HG02678 (cell line): ENCODE data around the gene WWC2.

Source experiments
- ATAC-seq: cut with Tn5 transposase; IDR thresholded peaks from one replicate; pipeline ENCODE4 v1.9.1; 2021; ENCODE audit warnings: mild to moderate bottlenecking, moderate library complexity; ENCODE audit not compliant: unreplicated experiment

WWC2 gene

DNA sequence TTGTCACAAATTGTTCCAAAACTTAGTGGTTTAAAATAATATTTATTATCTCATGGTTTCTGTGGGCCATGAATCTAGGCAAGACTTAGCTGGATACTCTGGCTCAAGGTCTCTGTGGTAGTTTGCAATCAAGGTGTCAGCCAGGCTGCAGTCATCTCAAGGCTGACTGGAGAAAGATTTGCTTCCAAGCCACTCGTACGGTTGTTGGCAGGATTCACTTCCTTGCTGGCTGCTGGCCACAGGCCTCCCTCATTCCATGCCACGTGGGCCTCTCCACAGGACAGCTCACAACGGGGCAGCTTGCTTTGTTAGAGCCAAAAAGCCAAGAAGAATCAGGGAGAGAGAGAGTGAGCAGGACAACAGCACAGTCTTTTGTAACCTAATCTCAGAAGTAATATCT is 101.4 kb downstream of the WWC2 start:
- ATAC-seq: no peak

DNA sequence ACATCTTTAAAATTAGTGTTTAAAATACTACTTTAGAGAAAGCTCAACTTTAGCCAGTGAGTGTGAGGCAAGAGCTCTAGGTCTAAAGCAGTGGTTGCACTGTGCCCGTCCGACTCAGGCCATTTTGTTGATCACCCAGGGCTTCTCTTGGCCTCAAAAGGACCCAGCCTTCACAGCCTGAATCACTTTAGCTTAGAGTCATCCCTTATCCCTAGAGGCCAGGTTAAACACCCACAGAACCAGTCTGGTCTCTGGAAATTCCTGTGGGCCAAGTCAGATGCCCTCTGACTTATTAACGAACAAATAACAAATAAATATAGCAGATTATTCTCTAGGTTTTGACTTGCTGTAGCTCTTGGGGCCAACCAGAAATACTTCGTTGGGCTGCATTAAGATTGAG is 102.3 kb downstream of the WWC2 start:
- no peak for ATAC-seq

DNA sequence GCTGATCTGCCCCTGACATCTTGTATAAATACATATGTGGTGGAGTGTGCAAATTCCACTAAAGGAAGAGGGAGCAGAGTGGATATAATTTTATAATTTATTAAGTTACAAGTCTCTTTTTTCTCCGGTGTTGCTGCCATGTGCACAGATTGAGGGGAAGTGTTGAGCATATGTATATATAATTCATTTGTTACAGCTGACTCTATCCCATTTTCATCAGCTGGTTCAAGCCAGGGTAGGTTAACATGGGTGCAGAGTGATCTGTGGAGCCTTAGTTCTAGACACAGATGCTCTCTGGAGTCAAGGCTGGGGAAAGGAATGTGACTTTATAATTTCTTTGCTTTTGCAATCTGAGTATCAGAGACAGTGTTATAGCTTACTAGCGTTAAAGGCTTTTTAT is 103.5 kb downstream of the WWC2 start:
- no peak for ATAC-seq

DNA sequence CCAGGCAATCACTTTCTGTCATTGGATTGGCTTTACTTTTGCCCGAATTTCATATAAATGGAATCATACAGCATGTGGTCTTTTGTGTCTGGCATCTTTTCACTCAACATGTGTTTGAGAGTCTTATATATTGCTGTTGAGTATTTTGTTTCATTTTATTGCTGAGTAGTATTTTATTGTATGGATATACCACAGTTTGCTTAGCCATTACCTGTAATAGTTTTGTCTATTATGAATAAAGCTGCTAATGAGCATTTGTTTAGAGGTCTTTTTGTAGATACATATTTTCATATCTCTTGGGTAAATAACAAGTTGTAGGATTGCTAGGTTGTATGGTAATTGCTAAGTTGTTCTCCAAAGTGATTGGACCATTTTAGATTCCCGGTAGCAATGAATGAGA is 105.7 kb downstream of the WWC2 start:
- no peak for ATAC-seq

DNA sequence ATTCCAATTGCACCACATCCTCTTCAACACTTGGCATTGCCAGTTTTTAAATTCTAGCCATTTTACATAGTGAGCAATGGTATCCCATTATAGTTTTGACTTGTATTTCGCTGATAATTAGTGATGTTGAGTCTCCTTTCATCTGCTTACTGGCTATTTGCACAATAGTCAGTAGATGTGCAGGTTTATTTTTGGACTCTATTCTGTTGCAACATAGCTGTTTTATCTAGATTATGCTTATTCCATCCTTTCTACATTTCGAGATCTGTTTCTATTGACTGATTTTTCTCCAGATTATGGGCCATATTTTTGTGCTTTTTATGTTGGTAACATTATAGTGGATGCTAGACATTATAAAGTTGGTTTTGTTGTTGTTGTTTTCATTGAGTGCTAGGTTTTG is 106.1 kb downstream of the WWC2 start:
- no peak for ATAC-seq

DNA sequence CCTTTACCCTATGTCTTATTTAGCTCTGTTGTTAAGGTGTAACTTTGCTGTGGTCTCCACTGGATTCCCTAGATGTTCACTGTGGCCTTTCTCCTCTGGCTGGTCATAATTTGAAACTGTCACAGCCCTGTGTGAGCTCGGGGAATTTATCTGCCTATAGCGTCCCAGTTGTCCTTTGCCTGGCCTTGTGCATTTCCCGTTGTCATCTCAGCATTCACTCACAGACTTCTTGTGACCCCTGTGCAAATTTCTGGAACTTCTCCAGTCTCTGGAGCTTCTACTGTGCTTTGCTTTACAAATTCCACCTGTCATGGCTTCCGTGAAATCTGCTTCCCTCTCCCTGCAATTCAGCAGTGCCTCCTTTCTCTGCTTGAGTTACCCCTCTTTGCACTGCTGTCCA is 106.7 kb downstream of the WWC2 start:
- no peak for ATAC-seq

DNA sequence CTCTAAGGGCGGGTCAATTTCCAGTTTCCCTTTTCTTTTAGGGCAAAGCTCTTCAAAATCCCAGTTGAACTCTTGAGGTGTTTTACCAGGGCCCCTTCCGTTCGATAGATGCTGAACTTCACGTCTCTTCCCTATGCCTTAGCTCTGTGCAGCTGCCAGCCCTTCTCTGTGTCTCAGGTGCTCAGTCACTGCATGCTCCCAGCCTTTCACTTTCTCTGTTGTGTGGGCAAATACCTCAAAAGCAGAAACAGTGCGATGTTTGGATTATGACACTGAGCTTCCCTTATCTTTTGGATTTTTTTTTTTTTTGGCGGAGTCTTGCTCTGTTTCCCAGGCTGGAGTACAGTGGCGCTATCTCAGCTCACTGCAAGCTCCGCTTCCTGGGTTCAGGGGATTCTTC is 112.5 kb downstream of the WWC2 start:
- ATAC-seq: no peak

DNA sequence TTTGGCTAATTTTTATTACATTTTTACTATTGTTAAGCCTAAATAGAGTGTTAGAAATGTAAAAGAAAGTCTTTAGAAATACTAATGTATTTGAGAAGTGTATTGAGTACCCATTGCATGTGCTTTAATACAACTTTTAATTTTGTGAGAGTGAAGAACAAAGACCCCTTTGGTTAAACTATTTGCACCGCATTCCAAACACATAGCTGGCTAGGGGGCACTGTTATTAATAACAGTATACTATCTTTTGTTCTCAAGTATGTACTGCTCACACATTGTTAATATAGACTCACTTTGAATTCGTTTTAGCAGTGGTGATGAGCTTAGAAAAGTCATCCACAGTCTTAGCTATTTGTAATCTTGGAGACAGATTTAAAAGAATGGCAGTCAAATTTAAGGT is 114.9 kb downstream of the WWC2 start:
- ATAC-seq: no peak

DNA sequence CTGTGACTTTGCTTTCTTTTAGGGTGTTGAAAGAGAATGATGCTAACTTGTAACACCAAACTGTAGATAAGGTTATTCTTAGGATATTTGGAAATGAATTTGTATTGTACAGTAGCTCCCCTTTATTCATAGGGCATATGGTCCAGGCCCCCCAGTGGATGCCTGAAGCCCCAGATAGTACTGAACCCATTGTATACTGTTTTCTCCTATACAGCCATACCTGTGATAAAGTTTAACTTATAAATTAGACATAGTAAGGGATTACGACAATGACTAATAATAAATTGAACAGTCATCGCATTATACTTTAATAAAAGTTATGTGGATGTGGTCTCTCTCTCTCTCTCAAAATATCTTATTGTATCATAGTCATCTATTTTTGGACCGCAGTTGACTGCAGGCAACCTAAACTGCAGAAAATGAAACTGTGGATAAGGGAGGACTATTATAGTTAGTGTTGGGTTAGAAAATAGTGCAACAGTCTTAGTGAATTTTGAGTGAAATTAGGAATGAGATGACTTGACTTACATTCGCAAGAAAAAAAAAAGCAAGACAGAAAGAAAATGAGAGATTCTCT is 115.9 kb downstream of the WWC2 start:
- ATAC-seq: no peak

DNA sequence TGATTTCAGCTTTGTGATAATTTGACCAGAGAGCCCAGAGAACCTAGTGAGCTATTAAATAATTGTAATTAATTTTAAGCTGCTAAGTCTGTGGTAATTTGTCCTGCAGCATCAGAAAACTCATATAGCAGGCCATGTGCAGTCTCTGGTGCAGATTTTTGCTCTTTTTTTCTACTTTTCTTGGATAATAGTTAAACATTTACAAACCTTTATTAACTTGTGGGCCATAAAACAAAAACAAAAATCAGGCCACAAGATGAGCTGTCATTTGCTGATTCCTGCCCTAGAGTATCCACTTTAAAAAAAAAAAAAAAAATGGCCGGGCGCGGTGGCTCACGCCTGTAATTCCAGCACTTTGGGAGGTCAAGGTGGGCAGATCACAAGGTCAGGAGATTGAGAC is 121.2 kb downstream of the WWC2 start:
- no peak for ATAC-seq

DNA sequence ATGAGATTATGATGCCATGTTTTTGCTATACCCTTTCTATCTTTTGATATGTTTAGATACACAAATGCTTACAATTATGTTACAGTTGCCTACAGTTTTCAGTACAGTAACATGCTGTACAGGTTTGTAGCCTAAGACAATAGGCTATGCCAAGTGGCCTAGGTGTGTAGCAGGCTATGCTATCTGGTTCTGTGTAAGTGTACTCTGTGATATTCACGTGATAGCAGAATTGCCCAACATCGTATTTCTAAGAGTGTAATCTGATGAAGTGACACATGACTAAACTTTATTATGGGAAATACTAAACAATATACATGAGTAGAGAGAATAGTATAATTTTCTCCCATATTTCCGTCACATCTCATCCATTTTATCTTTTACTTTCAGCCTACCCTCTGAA is 124.0 kb downstream of the WWC2 start:
- ATAC-seq: no peak

DNA sequence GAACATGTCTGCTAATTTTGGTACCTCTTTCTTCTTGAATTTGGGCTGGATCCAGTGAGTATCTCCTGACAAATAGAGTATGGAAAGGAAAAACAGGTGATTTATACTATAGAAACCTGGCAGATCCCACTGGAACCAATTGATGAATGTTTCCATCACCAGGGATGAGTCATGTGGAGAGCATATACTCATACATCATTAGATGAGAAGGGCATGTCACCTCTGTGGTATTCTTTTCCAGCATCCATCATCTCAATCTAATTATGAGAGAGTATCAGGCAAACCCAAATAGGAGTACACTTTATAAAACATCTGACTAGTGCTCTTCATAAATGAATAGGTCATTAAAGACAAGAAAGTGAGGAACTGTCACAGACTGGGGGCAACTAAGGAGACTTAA is 130.3 kb downstream of the WWC2 start:
- ATAC-seq: no peak

DNA sequence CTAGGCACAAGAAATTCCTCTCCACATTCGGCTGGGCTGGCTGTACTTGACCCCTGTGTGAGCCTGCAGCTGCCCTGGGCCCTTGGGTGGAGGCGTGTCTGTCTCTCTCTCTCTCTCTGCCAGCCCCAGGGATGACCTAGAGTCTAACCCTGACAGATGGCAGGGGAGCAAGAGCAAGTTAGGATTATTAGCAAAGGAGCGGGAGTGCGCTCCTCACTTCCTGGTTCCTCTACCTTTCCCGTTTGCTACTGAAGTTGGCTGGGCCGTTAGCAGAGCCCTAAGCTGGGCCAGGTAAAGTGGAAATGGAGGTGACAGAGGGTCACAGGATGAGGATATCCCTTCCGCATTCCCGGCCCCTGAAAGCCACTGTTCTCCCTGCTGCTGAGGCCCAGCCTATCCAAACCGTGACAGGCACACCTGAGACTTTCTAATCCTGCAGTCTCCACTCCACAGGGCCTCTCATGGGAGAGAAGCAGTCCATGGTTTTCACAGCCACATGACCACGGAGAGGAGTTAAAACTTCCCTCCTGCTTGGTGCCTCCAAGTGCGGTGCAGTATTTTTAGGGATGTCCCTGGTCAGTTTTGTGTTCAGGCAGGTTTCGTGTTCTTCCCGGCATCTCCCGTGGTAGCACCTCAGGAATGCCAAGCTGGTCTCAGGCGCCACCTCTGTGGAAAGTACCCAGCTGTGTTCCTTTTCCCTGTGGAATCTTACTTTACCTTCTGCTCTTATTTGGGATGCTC is 141.7 kb downstream of the WWC2 start:
- ATAC-seq: no peak

DNA sequence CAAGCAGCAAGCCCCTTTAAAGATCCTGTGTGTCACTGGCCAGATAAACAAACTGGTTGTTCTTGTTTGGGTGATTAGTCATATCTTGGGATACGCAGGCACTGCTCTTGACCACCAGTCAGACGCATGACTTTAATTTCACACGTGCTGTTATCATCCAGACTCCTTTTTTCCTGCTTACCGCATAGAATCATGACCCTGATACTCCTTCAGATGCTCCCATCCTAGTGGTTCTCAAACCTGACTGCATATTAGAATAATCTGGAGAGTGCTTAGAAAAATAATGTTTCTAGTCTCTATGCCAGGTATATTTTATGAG is 142.2 kb downstream of the WWC2 start:
- no peak for ATAC-seq

DNA sequence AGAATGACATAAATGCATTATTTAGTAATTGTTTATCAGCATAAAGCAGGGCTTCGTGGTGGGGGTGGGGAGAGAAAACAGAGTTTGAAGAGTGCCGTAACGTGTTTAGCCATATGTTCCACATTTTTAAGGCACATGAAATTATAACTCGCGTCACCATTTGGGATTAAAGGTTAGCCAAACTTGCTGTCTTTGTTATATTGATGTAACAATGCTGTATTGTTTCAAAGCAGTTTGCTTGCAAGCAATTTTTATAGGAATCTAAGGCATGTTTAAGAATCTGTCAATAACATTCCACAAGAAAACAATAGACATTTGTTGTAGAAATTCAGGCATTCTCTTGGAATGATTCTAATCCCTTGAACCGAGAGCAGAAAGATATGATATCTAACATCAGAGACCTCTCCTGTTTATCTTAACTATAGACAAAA is 142.7 kb downstream of the WWC2 start:
- ATAC-seq: no peak

DNA sequence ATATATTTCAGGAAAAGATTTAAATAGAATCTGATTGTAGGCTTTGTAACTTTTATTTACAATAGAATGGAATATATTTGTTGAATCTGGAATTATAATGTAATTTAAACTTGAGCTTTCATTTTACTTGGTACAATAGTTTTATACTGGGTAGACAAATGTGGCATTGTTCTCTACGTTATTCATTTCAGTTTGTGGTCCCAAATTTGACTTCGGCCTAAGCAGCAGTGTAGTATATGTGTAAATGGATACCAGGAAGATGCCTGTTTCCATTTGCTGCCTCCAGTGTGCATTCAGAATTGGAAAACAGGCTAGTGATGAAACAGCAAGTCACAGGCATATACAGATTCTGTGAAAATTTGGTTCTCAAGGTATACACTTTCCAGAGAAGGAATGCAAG is 143.2 kb downstream of the WWC2 start:
- ATAC-seq: no peak

DNA sequence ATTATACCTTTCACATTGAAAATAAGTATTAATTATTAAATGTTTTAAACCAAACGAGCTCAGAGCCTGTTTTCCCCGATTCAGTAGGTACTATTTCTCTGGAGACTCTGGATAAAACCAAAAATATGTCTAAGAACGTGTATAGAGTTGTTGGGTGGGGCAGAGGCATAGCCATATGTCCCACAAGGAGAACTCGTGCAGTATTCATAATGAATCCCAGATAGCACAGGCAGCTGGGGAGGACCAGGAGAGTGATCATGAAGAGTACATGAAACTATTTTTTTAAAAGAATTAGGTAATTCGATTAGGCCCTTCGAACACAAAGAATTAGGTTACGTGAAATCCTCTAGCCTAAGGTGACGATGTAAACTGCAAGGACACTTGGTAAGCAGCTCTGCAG is 145.0 kb downstream of the WWC2 start:
- ATAC-seq: no peak

DNA sequence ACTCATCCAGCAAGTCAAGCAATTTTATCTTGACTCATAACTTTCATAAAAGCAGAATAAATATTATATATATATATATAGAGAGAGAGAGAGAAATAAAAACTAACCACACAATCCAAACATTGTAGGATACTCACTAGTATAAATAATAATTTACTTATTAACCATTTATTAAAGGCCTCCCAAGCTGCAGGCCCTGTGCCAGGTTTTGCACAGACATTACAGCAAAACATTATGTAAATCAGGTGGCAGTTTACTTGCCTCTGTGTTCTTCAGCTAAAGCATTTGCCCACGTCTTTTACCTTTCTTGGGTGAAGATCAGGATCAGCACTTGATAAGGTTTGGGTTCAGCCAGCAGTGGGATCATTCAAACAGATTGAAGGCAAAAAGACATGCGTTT is 145.4 kb downstream of the WWC2 start:
- ATAC-seq: no peak

DNA sequence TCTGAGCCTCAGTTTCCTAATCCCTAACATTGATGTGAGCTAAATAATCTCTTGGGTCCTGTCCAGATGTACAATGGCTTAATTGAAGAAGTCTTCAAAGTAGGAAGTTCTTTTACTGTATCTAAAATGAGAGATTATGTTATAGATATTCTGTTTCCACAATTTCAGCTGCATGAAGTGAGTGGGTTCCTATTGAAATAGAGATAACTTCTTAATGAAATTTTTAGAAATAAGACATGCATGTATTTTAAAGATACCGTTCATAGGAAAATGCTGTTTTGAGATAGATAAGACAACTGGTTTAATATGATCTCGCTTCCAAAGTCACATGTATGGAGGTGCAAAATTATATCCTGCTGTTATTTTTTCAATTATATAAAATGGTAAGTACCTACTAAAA is 149.1 kb downstream of the WWC2 start:
- ATAC-seq: no peak

DNA sequence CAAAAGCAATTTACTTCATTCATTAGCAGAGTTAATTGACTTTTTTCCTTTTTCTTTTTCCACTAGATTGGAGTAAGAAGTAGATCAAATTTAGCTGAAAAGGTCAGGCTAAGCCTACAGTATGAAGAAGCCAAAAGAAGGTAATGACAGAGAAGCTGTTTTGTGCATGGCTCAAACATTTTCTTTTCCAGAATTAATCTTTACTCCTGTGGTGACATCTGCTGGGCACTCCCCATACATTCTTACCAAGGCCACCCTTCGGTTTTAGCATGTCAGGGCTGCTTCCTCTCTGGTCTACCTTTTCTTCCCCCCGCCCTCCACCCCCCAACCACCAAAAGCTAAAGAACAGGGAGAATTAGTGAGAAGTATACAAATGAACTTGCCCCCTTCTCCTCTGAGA is 150.8 kb downstream of the WWC2 start:
- ATAC-seq: no peak

DNA sequence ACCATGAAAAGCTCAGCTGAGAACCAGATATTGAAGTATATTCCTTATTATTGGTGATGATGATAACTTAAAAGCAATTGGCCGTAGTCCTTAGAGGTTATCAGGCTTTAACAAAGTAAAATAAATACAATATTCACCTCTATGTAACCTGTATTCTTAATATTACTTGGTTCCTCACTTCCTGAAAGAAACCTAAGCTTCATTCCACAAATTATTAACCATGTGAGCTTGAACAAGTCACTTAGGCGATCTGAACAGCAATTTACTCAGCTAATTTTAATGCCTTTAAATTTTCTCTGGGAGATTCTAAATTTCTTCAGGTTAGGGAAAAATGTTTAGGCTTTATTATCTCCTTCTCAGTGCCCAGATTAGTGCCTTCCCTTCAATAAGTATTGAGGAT is 151.8 kb downstream of the WWC2 start:
- no peak for ATAC-seq

DNA sequence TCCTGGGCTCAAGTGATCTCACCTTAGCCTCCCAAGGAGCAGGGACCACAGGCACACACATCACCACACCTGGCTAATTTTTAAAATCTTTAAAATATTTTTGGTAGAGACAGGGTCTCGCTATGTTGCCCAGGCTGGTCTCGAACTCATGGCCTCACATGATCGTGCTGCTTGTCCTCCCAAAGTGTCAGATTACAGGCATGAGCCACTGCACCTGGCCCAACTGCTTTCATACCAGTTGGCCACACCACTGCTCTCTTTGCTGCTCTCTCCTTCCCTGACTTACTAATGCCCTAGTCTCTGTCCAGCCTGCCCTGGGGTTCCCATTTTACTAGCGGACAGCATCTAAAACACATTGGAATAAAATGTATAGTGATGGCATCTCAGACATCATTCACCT is 153.9 kb downstream of the WWC2 start:
- no peak for ATAC-seq

DNA sequence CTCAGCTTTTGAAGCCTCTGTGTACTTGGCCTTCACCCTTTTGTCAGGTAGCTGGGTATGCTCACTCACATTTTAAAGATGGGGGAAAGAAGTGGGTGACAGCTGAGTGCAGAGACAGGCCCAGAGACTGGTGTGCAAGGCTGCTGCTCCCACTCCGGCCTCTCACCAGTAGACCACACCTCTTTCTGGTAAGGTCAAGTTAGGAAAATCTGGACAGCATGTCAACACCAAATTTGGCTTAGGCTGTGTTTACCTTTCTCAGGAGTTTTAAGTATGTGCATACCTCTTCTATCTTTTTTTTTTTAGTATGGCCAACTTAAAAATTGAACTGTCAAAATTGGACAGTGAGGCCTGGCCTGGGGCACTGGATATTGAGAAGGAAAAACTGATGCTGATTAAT is 154.4 kb downstream of the WWC2 start:
- no peak for ATAC-seq
